ENCODE measurements around the gene EID3. TPM values are rescaled to one million over a fixed set of nuclear protein-coding genes. Genes with fewer than 3 reads are reported as not detected.
A peak's percentile ranks its signal among the peaks of the same experiment; 100 is the strongest.
"Not testable (repeated sequence)": the region's sequence is repeated elsewhere in the genome, so short reads cannot be mapped to it uniquely, and the experiment has no call there.

Gene EID3
- total RNA-seq, 1 donor from 2014 or later: 22.6 TPM

- DNase-seq (ENCODE audit: low spot score): peak; percentile 80
Observed at GRCh38 chr12:104288635-104289274, 14.8 kb upstream of the EID3 start.

GRCh38 chr12:104290320-104290719, 13.2 kb upstream of the EID3 start:
- DNase-seq (ENCODE audit: low spot score): no peak

- no peak for DNase-seq (ENCODE audit: low spot score)
Observed at GRCh38 chr12:104290855-104291254, 12.7 kb upstream of the EID3 start.

GRCh38 chr12:104291867-104292524, 11.5 kb upstream of the EID3 start:
- DNase-seq (ENCODE audit: low spot score): no peak

- no peak for DNase-seq (ENCODE audit: low spot score)
Observed at GRCh38 chr12:104292872-104293794, 10.4 kb upstream of the EID3 start.

GRCh38 chr12:104294158-104294859, 9.2 kb upstream of the EID3 start:
- DNase-seq (ENCODE audit: low spot score): not testable (repeated sequence)

- DNase-seq (ENCODE audit: low spot score): peak; percentile 38
Observed at GRCh38 chr12:104294927-104295668, 8.4 kb upstream of the EID3 start.

GRCh38 chr12:104295954-104296353, 7.6 kb upstream of the EID3 start:
- DNase-seq (ENCODE audit: low spot score): no peak

- no peak for DNase-seq (ENCODE audit: low spot score)
Observed at GRCh38 chr12:104296718-104297117, 6.8 kb upstream of the EID3 start.

GRCh38 chr12:104297477-104298113, 5.9 kb upstream of the EID3 start:
- no peak for DNase-seq (ENCODE audit: low spot score)

GRCh38 chr12:104299842-104300481, 3.6 kb upstream of the EID3 start:
- no peak for DNase-seq (ENCODE audit: low spot score)

GRCh38 chr12:104304261-104305009, 896 bp downstream of the EID3 start:
- DNase-seq (ENCODE audit: low spot score): no peak

GRCh38 chr12:104305349-104305748, 1.8 kb downstream of the EID3 start:
- DNase-seq (ENCODE audit: low spot score): no peak

- no peak for DNase-seq (ENCODE audit: low spot score)
Observed at GRCh38 chr12:104306376-104306775, 2.8 kb downstream of the EID3 start.

GRCh38 chr12:104306943-104307654, 3.6 kb downstream of the EID3 start:
- DNase-seq (ENCODE audit: low spot score): no peak

GRCh38 chr12:104307655-104308000, 4.1 kb downstream of the EID3 start:
- DNase-seq (ENCODE audit: low spot score): no peak

GRCh38 chr12:104309446-104309993, 6.0 kb downstream of the EID3 start:
- no peak for DNase-seq (ENCODE audit: low spot score)
